Activated CD8-positive, alpha-beta memory T cell treated with anti-CD3 and anti-CD28 coated beads, Interleukin-2, amount 10 ng/mL, durations not matched to agents 7 days and 5 days (primary cell): Measurements from ENCODE around the gene ZFAND4. TPM values are rescaled to one million over a fixed set of nuclear protein-coding genes. Genes with fewer than 3 reads are reported as not detected.
"Not testable (repeated sequence)": the region's sequence is repeated elsewhere in the genome, so short reads cannot be mapped to it uniquely, and the experiment has no call there.

Source experiments
- ATAC-seq: fragments of 150-1000 bp; cut with Tn5 transposase; one replicate; pipeline ENCODE4 v1.10.0; 2021; ENCODE audit warnings: moderate library complexity
- CTCF ChIA-PET: fragments of 350-600 bp; sonication (Branson Sonifier 250); formaldehyde crosslinking; loops from one replicate; lab custom pipeline; 2021; ENCODE audit warnings: antibody characterized with exemption; lab: Charles Lee
- DNase-seq: peaks from one replicate; pipeline ENCODE4 v3.0.0-alpha.2; 2020
- H3K27ac Mint-ChIP-seq: one replicate; pipeline ENCODE4 v1.8.0; 2021; ENCODE audit warnings: mild to moderate bottlenecking, mixed read lengths
- H3K27me3 Mint-ChIP-seq: one replicate; pipeline ENCODE4 v1.8.0; 2021; ENCODE audit warnings: mixed read lengths
- H3K36me3 Mint-ChIP-seq: one replicate; pipeline ENCODE4 v1.8.0; 2021; ENCODE audit warnings: mild to moderate bottlenecking, mixed read lengths
- H3K4me1 Mint-ChIP-seq: one replicate; pipeline ENCODE4 v1.8.0; 2021; ENCODE audit warnings: mixed read lengths
- H3K4me3 Mint-ChIP-seq: one replicate; pipeline ENCODE4 v1.8.0; 2021; ENCODE audit warnings: mild to moderate bottlenecking, moderate library complexity, mixed read lengths
- H3K9me3 Mint-ChIP-seq: one replicate; pipeline ENCODE4 v1.8.0; 2022; ENCODE audit warnings: low read depth, mixed read lengths
- total RNA-seq, 2 experiments: library from RNA; stranded (reverse); gene quantifications; one replicate each; pipeline ENCODE4 v1.2.3, GENCODE V29; 2021

The ZFAND4 gene
- total RNA-seq, 2 experiments from 2014 or later, result 15.7 to 21.1 TPM

GRCh38 chr10:45624724-45625123, 47.8 kb downstream of the ZFAND4 start:
- no peaks in the 10 kb centered on the region for H3K27me3 Mint-ChIP-seq
- CTCF ChIA-PET, result no interaction called here
- DNase-seq (no peak), ATAC-seq (no peak)
- peaks cover 12% of the 10 kb centered on the region for H3K36me3 Mint-ChIP-seq
- H3K27ac Mint-ChIP-seq, result no peak overlapping the region
- H3K9me3 Mint-ChIP-seq, result no peaks in the 10 kb centered on the region
- H3K4me3 Mint-ChIP-seq, result no peak overlapping the region
- H3K4me1 Mint-ChIP-seq, result no peaks in the 10 kb centered on the region

DNA sequence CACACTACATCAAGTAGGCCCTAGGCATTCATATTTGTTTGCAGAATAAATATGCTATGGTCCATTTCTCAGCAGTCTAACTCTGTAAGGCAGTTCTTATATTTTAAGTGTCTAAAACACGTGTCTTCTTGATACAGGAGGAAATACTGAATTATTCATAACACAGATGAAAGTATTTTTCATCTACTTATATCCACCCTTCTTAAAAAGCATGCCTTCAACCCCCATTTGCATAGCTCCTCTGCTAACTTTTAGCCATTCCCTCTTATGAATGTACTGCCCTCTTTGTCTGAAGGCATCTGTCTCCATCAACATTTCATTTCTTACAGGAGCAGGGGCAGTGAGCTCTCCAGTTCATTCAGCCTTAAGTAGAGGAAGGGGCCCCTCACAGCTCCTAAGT, 57.7 kb downstream of the ZFAND4 start:
- Mint-ChIP-seq H3K9me3 (no peaks in the 10 kb centered on the region), H3K27me3 (no peaks in the 10 kb centered on the region), H3K36me3 (peaks cover 14% of the 10 kb centered on the region), H3K4me3 (no peak overlapping the region), H3K4me1 (no peaks in the 10 kb centered on the region), H3K27ac (no peak overlapping the region)
- ATAC-seq, result no peak
- DNase-seq, result no peak
- CTCF ChIA-PET, result interaction anchor here (1.3 kb wide), 1 partner anchor 150 kb away, joined by 3 read pairs; no protein-coding TSS in a partner anchor

- no peak for ATAC-seq
- DNase-seq, result no peak
- Mint-ChIP-seq H3K4me3 (no peak overlapping the region), H3K27me3 (no peaks in the 10 kb centered on the region), H3K9me3 (no peaks in the 10 kb centered on the region), H3K27ac (no peak overlapping the region), H3K4me1 (no peaks in the 10 kb centered on the region), H3K36me3 (peaks cover 16% of the 10 kb centered on the region)
- CTCF ChIA-PET, result no interaction called here
Measured at GRCh38 chr10:45612741-45613140, 59.8 kb downstream of the ZFAND4 start.

DNA sequence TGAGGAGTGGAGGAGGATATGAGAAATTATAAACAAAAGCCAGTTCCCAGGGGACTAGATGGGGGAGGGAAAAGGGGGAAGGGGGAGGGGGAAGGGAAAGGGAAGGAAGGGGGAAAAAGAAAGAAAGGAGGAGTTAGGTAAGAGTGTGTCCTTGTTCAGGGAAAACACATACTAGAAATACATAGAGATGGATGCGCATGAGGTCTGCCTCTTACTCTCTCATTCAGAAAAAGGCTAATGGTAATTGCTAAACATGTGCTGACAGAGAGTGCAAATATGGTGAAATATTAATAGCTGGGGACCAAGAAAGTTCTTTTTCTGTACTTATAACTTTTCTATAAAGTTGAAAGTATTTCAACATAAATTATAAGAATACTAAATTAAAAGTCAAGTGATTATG, 64.5 kb downstream of the ZFAND4 start:
- DNase-seq (no peak), ATAC-seq (no peak)
- peaks cover 17% of the 10 kb centered on the region for H3K36me3 Mint-ChIP-seq
- no peak overlapping the region for H3K4me3 Mint-ChIP-seq
- CTCF ChIA-PET, result no interaction called here
- H3K27ac Mint-ChIP-seq, result no peak overlapping the region
- H3K4me1 Mint-ChIP-seq, result no peaks in the 10 kb centered on the region
- H3K9me3 Mint-ChIP-seq, result no peaks in the 10 kb centered on the region
- no peaks in the 10 kb centered on the region for H3K27me3 Mint-ChIP-seq

- H3K36me3 Mint-ChIP-seq, result peaks cover 14% of the 10 kb centered on the region
- no peaks in the 10 kb centered on the region for H3K9me3 Mint-ChIP-seq
- no peaks in the 10 kb centered on the region for H3K4me1 Mint-ChIP-seq
- ATAC-seq, result no peak
- H3K27me3 Mint-ChIP-seq, result no peaks in the 10 kb centered on the region
- H3K27ac Mint-ChIP-seq, result no peak overlapping the region
- no peak for DNase-seq
- H3K4me3 Mint-ChIP-seq, result no peak overlapping the region
- CTCF ChIA-PET, result no interaction called here
Measured at GRCh38 chr10:45607276-45607675, 65.3 kb downstream of the ZFAND4 start.

DNA sequence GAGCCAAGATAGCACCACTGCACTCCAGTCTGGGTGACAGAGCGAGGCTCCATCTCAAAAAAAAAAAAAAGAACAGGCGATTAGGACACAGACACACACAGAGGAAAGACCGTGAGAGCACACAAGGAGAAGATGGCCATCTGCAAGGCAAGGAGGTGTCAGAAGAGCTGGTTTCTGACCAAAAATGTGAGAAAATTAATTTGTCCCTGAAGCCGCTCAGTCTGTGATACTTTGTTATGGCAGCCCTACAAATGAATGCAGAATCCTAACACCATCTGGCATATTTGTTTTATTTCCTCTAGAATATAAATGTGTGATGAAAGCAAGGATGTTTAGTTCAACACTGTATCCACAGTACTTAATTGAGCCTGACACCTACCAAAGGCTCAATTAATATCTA, 69.7 kb downstream of the ZFAND4 start:
- H3K4me1 Mint-ChIP-seq, result peaks cover 4% of the 10 kb centered on the region
- DNase-seq, result no peak
- H3K36me3 Mint-ChIP-seq, result peaks cover 12% of the 10 kb centered on the region
- no peak overlapping the region for H3K4me3 Mint-ChIP-seq
- CTCF ChIA-PET, result no interaction called here
- H3K27me3 Mint-ChIP-seq, result peaks cover 21% of the 10 kb centered on the region
- H3K27ac Mint-ChIP-seq, result no peak overlapping the region
- H3K9me3 Mint-ChIP-seq, result no peaks in the 10 kb centered on the region
- no peak for ATAC-seq

DNA sequence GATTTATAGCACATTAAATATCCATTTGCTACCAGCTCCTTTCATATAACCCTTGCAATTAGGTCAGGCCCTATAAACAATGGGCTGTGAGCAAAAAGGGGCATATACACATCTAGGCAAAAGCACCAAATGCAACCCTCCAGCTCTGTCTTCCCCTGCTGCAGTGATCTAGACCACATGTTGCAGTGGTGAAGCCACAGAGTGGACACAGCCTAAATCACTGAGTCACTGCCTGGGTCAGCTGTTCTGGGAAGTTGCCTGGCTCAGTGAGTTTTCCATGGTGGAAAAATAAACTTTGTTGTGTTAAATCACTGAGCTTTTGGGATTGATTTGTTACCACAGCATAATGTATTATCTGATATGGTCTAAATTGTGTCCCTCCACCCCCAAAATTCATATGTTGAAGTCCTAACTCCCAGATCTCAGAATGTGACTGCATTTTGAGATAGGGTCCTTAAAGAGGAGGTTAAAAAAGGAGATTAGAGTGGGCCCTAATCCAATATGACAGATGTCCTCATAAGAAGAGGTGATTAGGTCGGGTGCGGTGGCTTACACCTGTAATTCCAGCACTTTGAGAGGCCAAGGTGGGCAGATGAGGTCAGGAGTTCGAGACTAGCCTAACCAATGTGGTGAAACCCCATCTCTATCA, 70.4 kb downstream of the ZFAND4 start:
- H3K9me3 Mint-ChIP-seq, result no peaks in the 10 kb centered on the region
- CTCF ChIA-PET, result interaction anchor here (0.9 to 1.3 kb wide), 2 partner anchors 70 to 137 kb away, joined by 3 read pairs; partner anchors contain the start of gene ZFAND4
- H3K36me3 Mint-ChIP-seq, result peaks cover 12% of the 10 kb centered on the region
- peaks cover 4% of the 10 kb centered on the region for H3K4me1 Mint-ChIP-seq
- no peak overlapping the region for H3K4me3 Mint-ChIP-seq
- peaks cover 23% of the 10 kb centered on the region for H3K27me3 Mint-ChIP-seq
- ATAC-seq (no peak), DNase-seq (no peak)
- H3K27ac Mint-ChIP-seq, result no peak overlapping the region

DNA sequence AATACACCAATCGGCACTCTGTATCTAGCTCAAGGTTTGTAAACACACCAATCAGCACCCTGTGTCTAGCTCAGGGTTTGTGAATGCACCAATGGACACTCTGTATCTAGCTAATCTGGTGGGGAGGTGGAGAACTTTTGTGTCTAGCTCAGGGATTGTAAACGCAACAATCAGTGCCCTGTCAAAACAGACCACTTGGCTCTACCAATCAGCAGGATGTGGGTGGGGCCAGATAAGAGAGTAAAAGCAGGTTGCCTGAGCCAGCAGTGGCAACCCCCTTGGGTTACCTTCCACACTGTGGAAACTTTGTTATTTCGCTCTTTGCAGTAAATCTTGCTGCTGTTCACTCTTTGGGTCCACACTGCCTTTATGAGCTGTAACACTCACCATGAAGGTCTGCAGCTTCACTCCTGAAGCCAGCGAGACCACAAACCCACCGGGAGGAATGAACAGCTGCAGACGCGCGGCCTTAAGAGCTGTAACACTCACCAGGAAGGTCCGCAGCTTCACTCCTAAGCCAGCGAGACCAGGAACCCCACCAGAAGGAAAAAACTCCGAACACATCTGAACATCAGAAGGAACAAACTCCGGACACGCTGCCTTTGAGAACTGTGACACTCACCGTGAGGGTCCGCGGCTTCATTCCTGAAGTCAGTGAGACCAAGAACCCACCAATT, 71.2 kb downstream of the ZFAND4 start:
- not testable (repeated sequence) for H3K9me3 Mint-ChIP-seq, H3K4me3 Mint-ChIP-seq, ATAC-seq, H3K27ac Mint-ChIP-seq, H3K36me3 Mint-ChIP-seq, DNase-seq, H3K4me1 Mint-ChIP-seq
- CTCF ChIA-PET, result interaction anchor here (0.9 to 1.3 kb wide), 2 partner anchors 71 to 136 kb away, joined by 3 read pairs; partner anchors contain the start of gene ZFAND4
- peaks cover 25% of the 10 kb centered on the region for H3K27me3 Mint-ChIP-seq

GRCh38 chr10:45600337-45601253, 72.0 kb downstream of the ZFAND4 start:
- H3K9me3 Mint-ChIP-seq, H3K36me3 Mint-ChIP-seq, H3K4me1 Mint-ChIP-seq, H3K4me3 Mint-ChIP-seq, H3K27ac Mint-ChIP-seq, ATAC-seq, DNase-seq, CTCF ChIA-PET: not testable (repeated sequence)
- H3K27me3 Mint-ChIP-seq, result peaks cover 26% of the 10 kb centered on the region

GRCh38 chr10:45599646-45600045, 72.9 kb downstream of the ZFAND4 start:
- Mint-ChIP-seq H3K27me3 (peaks cover 26% of the 10 kb centered on the region), H3K4me3 (no peak overlapping the region), H3K36me3 (peaks cover 9% of the 10 kb centered on the region), H3K4me1 (peaks cover 9% of the 10 kb centered on the region), H3K9me3 (no peaks in the 10 kb centered on the region), H3K27ac (no peak overlapping the region)
- CTCF ChIA-PET, result no interaction called here
- ATAC-seq, result no peak
- no peak for DNase-seq

DNA sequence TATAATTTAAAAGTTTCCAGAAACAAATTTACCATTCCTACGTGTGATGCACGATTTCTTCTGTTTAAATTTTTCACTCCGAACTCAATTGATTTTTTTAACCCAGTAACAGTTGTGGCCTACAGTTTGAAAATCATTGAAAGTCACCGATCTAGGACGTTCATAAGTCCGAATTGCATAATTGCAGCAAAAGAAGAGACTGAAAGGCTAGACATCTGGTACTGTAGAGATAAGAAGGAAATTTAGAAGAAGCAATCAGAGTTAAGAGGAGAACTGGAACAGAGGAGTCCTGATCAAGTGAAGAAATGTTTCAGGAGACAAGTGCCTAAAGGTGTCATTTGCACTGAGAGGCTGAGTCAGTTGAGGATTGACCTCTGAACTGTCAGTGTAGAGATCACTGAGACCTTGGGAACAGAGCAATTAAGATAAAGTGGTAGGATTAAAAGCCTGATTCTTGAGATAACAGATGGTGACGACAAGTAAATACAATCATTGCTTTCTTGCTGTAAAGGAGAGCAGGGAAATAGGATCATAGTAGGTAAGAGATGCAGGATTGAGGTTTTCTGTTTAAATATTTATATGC, 73.5 kb downstream of the ZFAND4 start:
- Mint-ChIP-seq H3K4me1 (peaks cover 10% of the 10 kb centered on the region), H3K9me3 (no peaks in the 10 kb centered on the region), H3K4me3 (no peak overlapping the region), H3K27ac (no peak overlapping the region), H3K27me3 (peaks cover 26% of the 10 kb centered on the region), H3K36me3 (peaks cover 9% of the 10 kb centered on the region)
- no peak for ATAC-seq
- CTCF ChIA-PET, result no interaction called here
- DNase-seq, result no peak

DNA sequence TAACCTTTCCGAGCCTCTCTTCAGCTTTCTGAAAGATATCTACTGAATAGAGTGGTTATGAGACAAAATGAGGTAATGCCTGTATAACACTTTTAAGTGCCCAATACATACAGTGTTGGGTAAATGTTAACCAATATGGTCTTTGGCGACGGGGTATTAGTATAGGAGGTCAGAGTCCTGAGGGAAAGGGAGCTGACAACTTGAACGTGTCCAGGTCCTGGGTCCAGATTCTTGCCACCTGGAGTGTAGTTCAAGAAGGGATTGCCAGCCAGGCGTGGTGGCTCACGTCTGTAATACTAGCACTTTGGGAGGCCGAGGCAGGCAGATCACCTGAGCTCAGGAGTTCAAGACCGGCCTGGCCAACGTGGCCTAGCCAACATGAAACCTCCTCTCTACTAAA, 76.0 kb downstream of the ZFAND4 start:
- Mint-ChIP-seq H3K4me3 (no peak overlapping the region), H3K27ac (no peak overlapping the region), H3K9me3 (no peaks in the 10 kb centered on the region), H3K4me1 (peaks cover 32% of the 10 kb centered on the region), H3K36me3 (peaks cover 12% of the 10 kb centered on the region), H3K27me3 (peaks cover 21% of the 10 kb centered on the region)
- CTCF ChIA-PET, result interaction anchor here (0.8 to 1.2 kb wide), 2 partner anchors 128 to 135 kb away, joined by 3 to 4 read pairs; no protein-coding TSS in a partner anchor
- no peak for DNase-seq
- no peak for ATAC-seq
